ENCODE measurements around the gene GPATCH2L. TPM values are rescaled to one million over a fixed set of nuclear protein-coding genes. Genes with fewer than 3 reads are reported as not detected.

The GPATCH2L gene
- total RNA-seq, 1 experiment from 2014 or later: 71.8 TPM

DNA sequence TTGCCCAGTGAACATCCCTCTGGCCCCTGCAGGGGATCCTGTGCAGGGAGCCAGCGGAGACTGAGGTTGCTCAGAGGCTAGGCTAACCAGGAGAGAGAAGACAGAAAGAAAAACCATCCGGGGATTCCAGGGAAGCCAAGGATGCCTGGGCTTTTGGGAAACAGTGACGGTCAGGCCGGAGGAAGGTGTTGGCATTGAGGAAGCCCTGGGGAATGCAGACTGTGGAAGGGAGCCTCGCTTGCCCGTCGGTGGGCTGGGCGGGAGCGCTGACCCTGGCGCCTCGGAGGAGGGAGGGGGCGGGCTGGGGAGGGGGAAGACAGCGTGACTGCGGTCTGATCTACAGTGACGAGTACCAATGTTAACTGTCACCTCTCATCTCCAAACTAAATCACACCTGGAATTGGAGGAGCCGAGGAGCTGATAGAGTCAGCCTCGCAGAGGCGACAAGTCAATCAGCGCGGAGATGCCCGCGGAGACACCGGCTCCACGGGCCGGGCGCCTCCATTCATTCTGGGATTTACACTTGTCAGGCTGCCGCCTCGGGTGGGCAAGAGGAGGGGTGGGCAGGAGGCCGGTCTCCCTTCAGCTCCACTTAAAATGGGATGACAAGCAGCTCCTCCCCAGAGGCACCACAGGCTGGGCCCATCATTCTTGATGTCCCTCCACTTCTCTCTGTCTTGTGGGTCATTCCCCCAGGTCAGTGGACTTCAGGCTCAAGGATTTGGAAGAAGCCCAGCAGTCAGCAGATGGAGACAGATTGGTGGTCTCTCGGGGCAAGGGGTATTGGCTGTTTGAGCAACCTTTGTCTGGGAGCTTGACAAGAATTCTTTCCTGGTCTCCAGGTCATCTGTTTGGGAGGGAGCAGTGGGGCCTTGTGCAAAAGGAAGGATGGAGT is 20.4 kb upstream of the GPATCH2L start:
- Histone ChIP-seq H3K27ac (ENCODE audit: low read length) (no peak overlapping the region), H3K4me2 (ENCODE audit: low read depth, low read length, poor library complexity, severe bottlenecking) (no peak overlapping the region), H4K20me1 (ENCODE audit: insufficient read depth, low read depth, low read length) (no peaks in the 10 kb centered on the region), H2AFZ (ENCODE audit: low read length) (no peak overlapping the region), H3K9me3 (ENCODE audit: low read length) (no peaks in the 10 kb centered on the region), H3K27me3 (ENCODE audit: low read length) (no peaks in the 10 kb centered on the region), H3K4me3 (ENCODE audit: low read length) (no peak overlapping the region), H3K79me2 (ENCODE audit: low read length) (no peaks in the 10 kb centered on the region), H3K9me2 (replicated peaks; ENCODE audit: insufficient read depth, low read length) (no peaks in the 10 kb centered on the region), H3K9ac (ENCODE audit: low read length) (no peak overlapping the region), H3K36me3 (ENCODE audit: insufficient read depth, low read length) (no peaks in the 10 kb centered on the region), H3K4me1 (ENCODE audit: low read length) (no peaks in the 10 kb centered on the region)
- no peak for DNase-seq

DNA sequence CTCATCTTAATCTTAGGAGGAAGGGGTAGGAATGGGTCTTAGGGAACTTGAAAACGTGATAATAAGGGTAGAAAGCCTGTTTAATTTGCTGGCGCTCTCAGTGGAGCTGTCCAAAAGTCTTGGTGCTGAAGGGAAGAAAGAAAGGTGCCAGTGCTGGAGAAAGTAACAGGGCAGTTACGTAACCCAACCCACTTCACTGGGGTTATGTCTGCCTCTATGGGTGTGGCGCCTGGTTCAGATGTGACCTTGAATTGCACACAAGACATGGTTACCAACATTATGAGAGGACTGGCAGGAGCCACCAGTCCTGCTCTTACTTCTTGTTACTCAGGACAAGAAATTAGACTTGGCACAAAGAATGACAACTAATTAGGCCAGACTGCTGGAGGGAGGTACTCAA is 18.6 kb upstream of the GPATCH2L start:
- Histone ChIP-seq H3K27ac (ENCODE audit: low read length) (no peak overlapping the region), H2AFZ (ENCODE audit: low read length) (no peak overlapping the region), H3K9me2 (replicated peaks; ENCODE audit: insufficient read depth, low read length) (no peaks in the 10 kb centered on the region), H3K4me1 (ENCODE audit: low read length) (no peaks in the 10 kb centered on the region), H3K9me3 (ENCODE audit: low read length) (no peaks in the 10 kb centered on the region), H3K27me3 (ENCODE audit: low read length) (no peaks in the 10 kb centered on the region), H3K79me2 (ENCODE audit: low read length) (no peaks in the 10 kb centered on the region), H3K9ac (ENCODE audit: low read length) (no peak overlapping the region), H3K36me3 (ENCODE audit: insufficient read depth, low read length) (no peaks in the 10 kb centered on the region), H3K4me2 (ENCODE audit: low read depth, low read length, poor library complexity, severe bottlenecking) (no peak overlapping the region), H3K4me3 (ENCODE audit: low read length) (no peak overlapping the region), H4K20me1 (ENCODE audit: insufficient read depth, low read depth, low read length) (no peaks in the 10 kb centered on the region)
- DNase-seq: peak; percentile 75

DNA sequence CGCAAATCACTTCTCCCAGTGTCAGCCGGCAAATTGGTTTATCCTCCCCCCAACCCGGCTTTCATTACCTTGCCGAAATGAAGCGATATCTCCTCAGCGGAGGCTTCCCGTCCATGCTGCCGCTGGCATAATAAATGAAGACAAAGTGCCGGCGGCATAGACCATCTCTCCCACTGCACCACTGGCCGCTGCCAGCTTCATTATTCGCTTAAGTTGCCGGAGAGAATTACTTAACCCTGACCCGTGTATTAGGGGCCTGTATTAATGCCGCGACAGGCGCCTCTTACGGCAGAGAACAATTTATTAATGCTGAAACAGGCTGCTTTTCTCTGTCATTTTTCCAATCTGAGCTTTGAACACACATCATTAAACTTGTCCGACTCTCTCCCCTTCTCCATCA is 17.5 kb upstream of the GPATCH2L start:
- Histone ChIP-seq H3K4me2 (ENCODE audit: low read depth, low read length, poor library complexity, severe bottlenecking) (no peak overlapping the region), H3K27me3 (ENCODE audit: low read length) (no peaks in the 10 kb centered on the region), H3K9me3 (ENCODE audit: low read length) (no peaks in the 10 kb centered on the region)

DNA sequence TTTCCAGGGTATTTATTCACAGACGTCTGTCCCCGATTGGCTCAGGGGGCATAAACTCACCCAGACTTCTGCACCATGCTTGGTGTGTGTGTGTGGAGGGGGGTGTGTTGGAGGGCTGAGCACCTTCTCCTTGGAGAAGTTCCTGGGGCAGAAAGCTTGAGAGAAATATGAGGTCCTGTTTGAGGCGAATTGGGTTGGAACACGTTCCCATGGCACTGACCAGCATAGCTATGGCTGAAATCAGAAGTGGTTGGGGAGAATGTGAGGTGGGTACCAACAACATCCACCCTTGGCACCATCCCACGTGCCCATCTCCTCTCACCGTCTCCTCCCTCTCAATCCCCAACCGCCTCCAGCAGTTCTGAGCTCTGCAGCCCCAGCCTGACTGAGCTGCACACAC is 16.0 kb upstream of the GPATCH2L start:
- Histone ChIP-seq H3K79me2 (ENCODE audit: low read length) (no peaks in the 10 kb centered on the region), H3K4me2 (ENCODE audit: low read depth, low read length, poor library complexity, severe bottlenecking) (no peak overlapping the region), H3K9me3 (ENCODE audit: low read length) (no peaks in the 10 kb centered on the region), H3K4me3 (ENCODE audit: low read length) (no peak overlapping the region), H3K27ac (ENCODE audit: low read length) (no peak overlapping the region), H3K36me3 (ENCODE audit: insufficient read depth, low read length) (no peaks in the 10 kb centered on the region), H3K4me1 (ENCODE audit: low read length) (no peaks in the 10 kb centered on the region), H3K9me2 (replicated peaks; ENCODE audit: insufficient read depth, low read length) (no peaks in the 10 kb centered on the region), H3K27me3 (ENCODE audit: low read length) (no peaks in the 10 kb centered on the region), H2AFZ (ENCODE audit: low read length) (no peak overlapping the region), H4K20me1 (ENCODE audit: insufficient read depth, low read depth, low read length) (no peaks in the 10 kb centered on the region), H3K9ac (ENCODE audit: low read length) (no peak overlapping the region)
- no peak for DNase-seq

More for the DNA sequence above, 17.5 kb upstream of the GPATCH2L start:
- Histone ChIP-seq H3K9ac (ENCODE audit: low read length) (no peak overlapping the region), H3K4me1 (ENCODE audit: low read length) (no peaks in the 10 kb centered on the region), H3K79me2 (ENCODE audit: low read length) (no peaks in the 10 kb centered on the region), H2AFZ (ENCODE audit: low read length) (no peak overlapping the region), H3K9me2 (replicated peaks; ENCODE audit: insufficient read depth, low read length) (no peaks in the 10 kb centered on the region), H3K27ac (ENCODE audit: low read length) (no peak overlapping the region), H4K20me1 (ENCODE audit: insufficient read depth, low read depth, low read length) (no peaks in the 10 kb centered on the region), H3K4me3 (ENCODE audit: low read length) (no peak overlapping the region), H3K36me3 (ENCODE audit: insufficient read depth, low read length) (no peaks in the 10 kb centered on the region)
- DNase-seq: no peak

DNA sequence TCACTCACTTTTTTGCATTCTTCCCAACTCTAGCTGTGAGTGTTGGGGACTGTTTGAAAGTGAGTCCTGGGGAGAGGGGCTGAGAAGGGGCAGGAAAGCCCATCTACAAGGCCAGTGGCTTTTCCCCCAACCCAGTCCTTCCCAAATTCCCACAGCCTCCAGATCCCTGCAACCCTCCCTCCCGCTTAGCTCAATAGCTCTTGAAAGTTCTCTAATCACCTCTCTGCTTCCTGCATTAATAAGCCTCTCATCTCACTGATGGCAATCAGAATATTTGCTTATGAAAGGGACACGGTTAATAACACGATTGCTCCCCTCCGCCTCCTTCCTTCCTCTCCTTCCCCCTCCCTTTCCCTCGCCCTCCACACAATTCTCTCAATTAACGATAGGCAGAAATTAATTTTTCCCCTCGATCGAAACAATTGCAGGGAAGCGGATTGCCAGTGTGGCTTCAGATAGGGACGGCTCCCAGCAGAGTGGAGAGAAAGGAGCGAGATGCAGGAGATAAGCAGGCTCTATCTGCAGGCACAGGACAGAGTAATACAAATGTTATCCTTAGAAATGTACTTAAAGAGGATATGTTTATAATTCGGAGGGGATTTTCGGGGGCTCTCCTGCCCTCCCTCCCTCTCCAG is 15.1 kb upstream of the GPATCH2L start:
- H3K36me3 ChIP-seq (ENCODE audit: insufficient read depth, low read length): no peaks in the 10 kb centered on the region
- no peaks in the 10 kb centered on the region for H3K79me2 ChIP-seq (ENCODE audit: low read length)
- H2AFZ ChIP-seq (ENCODE audit: low read length): no peak overlapping the region
- no peak overlapping the region for H3K4me3 ChIP-seq (ENCODE audit: low read length)
- DNase-seq: no peak
- no peaks in the 10 kb centered on the region for H3K9me3 ChIP-seq (ENCODE audit: low read length)
- H4K20me1 ChIP-seq (ENCODE audit: insufficient read depth, low read depth, low read length): no peaks in the 10 kb centered on the region
- no peak overlapping the region for H3K27ac ChIP-seq (ENCODE audit: low read length)
- H3K4me1 ChIP-seq (ENCODE audit: low read length): no peaks in the 10 kb centered on the region
- no peaks in the 10 kb centered on the region for H3K27me3 ChIP-seq (ENCODE audit: low read length)
- no peak overlapping the region for H3K9ac ChIP-seq (ENCODE audit: low read length)
- H3K9me2 ChIP-seq (replicated peaks; ENCODE audit: insufficient read depth, low read length): no peaks in the 10 kb centered on the region
- H3K4me2 ChIP-seq (ENCODE audit: low read depth, low read length, poor library complexity, severe bottlenecking): no peak overlapping the region

DNA sequence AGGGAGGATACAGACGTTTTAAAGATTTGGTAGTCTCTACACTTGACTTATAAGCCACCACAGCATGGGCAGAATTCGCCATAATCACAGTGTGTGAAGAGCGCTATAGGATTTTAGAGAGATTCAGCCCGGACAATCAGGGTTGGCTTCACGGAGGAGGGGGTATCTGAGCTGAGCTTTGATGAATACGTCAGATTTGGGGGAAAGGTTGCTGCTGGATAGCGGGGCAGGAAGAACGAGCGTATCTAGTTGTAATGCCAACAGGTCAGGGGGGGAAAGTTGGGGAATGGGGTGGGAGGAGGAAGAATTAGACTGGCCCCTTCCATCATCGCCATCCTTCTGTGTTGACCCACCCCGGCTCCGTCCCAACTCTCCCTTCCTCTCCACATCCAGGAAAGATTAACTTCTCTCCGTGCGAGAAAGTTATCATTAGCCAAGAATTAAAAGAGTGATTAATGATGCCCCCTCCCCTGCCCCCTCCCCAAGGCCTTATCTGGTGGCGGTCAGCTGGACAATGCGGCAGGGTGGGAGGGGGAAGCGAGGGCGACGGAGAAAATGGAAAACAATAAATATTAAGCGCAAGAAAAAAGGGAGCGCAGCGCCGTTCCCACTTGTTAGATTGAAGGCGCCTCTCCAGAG is 13.5 kb upstream of the GPATCH2L start:
- H2AFZ ChIP-seq (ENCODE audit: low read length): no peak overlapping the region
- H3K4me3 ChIP-seq (ENCODE audit: low read length): no peak overlapping the region
- H3K9me2 ChIP-seq (replicated peaks; ENCODE audit: insufficient read depth, low read length): no peaks in the 10 kb centered on the region
- no peak overlapping the region for H3K9ac ChIP-seq (ENCODE audit: low read length)
- H3K79me2 ChIP-seq (ENCODE audit: low read length): no peaks in the 10 kb centered on the region
- H4K20me1 ChIP-seq (ENCODE audit: insufficient read depth, low read depth, low read length): no peaks in the 10 kb centered on the region
- H3K4me1 ChIP-seq (ENCODE audit: low read length): no peaks in the 10 kb centered on the region
- no peaks in the 10 kb centered on the region for H3K27me3 ChIP-seq (ENCODE audit: low read length)
- H3K27ac ChIP-seq (ENCODE audit: low read length): no peak overlapping the region
- no peak overlapping the region for H3K4me2 ChIP-seq (ENCODE audit: low read depth, low read length, poor library complexity, severe bottlenecking)
- DNase-seq: no peak
- H3K9me3 ChIP-seq (ENCODE audit: low read length): no peaks in the 10 kb centered on the region
- no peaks in the 10 kb centered on the region for H3K36me3 ChIP-seq (ENCODE audit: insufficient read depth, low read length)

DNA sequence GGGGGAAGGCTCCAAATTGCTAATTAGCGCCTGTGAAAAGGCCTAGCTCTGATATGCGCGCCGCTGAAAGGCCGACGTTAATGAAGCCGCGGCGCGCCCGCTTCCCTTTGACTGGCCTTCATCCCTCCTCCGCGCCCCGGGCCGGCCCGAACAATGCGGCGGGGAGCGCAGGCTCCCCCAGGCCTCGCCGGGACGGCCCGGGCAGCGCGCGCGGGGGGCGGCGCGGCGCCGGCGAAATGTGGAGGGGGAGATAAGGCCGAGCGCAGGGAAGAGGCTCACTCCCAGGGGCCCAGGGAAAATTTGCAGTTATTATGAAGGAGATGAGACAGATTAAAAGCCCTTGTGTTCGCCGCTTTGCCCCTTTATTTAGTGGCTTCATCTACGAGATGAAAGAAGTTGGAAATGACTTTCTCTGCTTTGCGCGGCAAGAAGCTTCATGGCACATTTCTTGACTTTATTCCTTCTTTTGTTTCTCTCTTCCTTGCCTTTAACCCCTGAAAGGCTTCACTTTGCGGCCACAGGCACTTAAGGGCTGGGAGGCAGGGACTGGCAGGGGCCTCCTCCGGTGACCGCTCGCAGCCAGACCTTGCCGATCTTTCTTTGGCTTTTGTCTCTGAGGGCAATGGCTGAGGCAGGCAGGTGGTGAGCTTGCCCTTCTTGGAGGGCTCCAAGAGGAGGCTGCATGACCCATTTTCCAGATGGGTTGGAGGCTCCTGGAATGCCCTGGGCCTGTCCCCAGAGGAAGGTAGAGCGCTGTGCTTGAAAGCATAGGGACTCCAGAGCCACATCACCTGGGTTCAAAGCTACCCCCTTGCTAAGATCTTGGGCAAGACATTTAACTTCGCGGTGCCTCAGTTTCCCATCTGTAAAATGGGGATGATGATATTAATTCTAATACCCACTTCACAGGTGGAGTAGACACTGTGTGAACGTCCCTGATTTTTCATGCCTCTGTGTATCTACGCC is 12.7 kb upstream of the GPATCH2L start:
- H3K4me2 ChIP-seq (ENCODE audit: low read depth, low read length, poor library complexity, severe bottlenecking): no peak overlapping the region
- H4K20me1 ChIP-seq (ENCODE audit: insufficient read depth, low read depth, low read length): no peaks in the 10 kb centered on the region
- H3K9me3 ChIP-seq (ENCODE audit: low read length): no peaks in the 10 kb centered on the region
- no peaks in the 10 kb centered on the region for H3K36me3 ChIP-seq (ENCODE audit: insufficient read depth, low read length)
- H2AFZ ChIP-seq (ENCODE audit: low read length): no peak overlapping the region
- H3K4me3 ChIP-seq (ENCODE audit: low read length): no peak overlapping the region
- H3K27ac ChIP-seq (ENCODE audit: low read length): no peak overlapping the region
- no peak for DNase-seq
- H3K79me2 ChIP-seq (ENCODE audit: low read length): no peaks in the 10 kb centered on the region
- H3K9me2 ChIP-seq (replicated peaks; ENCODE audit: insufficient read depth, low read length): no peaks in the 10 kb centered on the region
- no peaks in the 10 kb centered on the region for H3K27me3 ChIP-seq (ENCODE audit: low read length)
- no peak overlapping the region for H3K9ac ChIP-seq (ENCODE audit: low read length)
- no peaks in the 10 kb centered on the region for H3K4me1 ChIP-seq (ENCODE audit: low read length)
